K562 (cell line): Measurements from ENCODE around the gene PRDM12. TPM values are rescaled to one million over a fixed set of nuclear protein-coding genes. Genes with fewer than 3 reads are reported as not detected.
A peak's percentile ranks its signal among the peaks of the same experiment; 100 is the strongest.

Experiments used
- ATF1 ChIP-seq, 2 experiments: fragments of 450-650 bp in 1 of 2; IDR thresholded peaks; 2 replicates each; pipeline ENCODE4 v1.6.1; 2016; ENCODE audit warnings: missing compliant biosample characterization in 1 of 2, missing genetic modification characterization in 1 of 2
- BMI1 ChIP-seq: fragments of 150-350 bp; IDR thresholded peaks from 2 replicates; pipeline ENCODE4 v1.6.1; 2014; ENCODE audit warnings: low read length
- MCM7 ChIP-seq, 2 experiments: fragments of 450-650 bp; IDR thresholded peaks; 2 replicates each; pipeline ENCODE4 v1.6.1; 2016 to 2018
- NCOA2 ChIP-seq, 2 experiments: fragments of 450-650 bp; IDR thresholded peaks; 2 replicates each; pipeline ENCODE4 v1.6.1; 2018; ENCODE audit warnings: mild to moderate bottlenecking in 2 of 2, moderate library complexity in 1 of 2; ENCODE audit not compliant: partially characterized antibody in 2 of 2
- PCBP1 ChIP-seq: fragments of 200-400 bp; formaldehyde crosslinking; IDR thresholded peaks from 2 replicates; pipeline ENCODE4 v1.6.1; 2018; ENCODE audit warnings: mild to moderate bottlenecking, low read depth, low read length; ENCODE audit not compliant: poor library complexity, severe bottlenecking
- RBM22 ChIP-seq: fragments of 200-400 bp; formaldehyde crosslinking; IDR thresholded peaks from 2 replicates; pipeline ENCODE4 v1.6.1; 2018; ENCODE audit warnings: low read length, low read depth; ENCODE audit not compliant: poor library complexity, severe bottlenecking
- SIN3B ChIP-seq: fragments of 450-650 bp; IDR thresholded peaks from 2 replicates; pipeline ENCODE4 v1.6.1; 2017; ENCODE audit warnings: low read depth, mild to moderate bottlenecking, moderate library complexity
- SP1 ChIP-seq: sonication (generic); formaldehyde crosslinking; IDR thresholded peaks from 2 replicates; pipeline ENCODE4 v1.8.1; 2022; ENCODE audit warnings: mild to moderate bottlenecking, missing genetic modification reagents
- ZNF282 ChIP-seq: sonication (generic); formaldehyde crosslinking; IDR thresholded peaks from 2 replicates; pipeline ENCODE4 v1.8.1; 2023; ENCODE audit warnings: missing genetic modification reagents
- polyA plus RNA-seq, 8 experiments: library from polyadenylated mRNA; depleted of rRNA in 4 of 8; stranded (reverse) in 5 of 8; unstranded in 3 of 8; fragments of >200 nt; fragmentation: Nextera tagmentation in 2 of 8; fragmentation: Illumina TruSeq in 1 of 8; extraction: Ambion mirVana in 2 of 8; extraction: Trizol in 1 of 8; gene quantifications; 2 replicates each; pipeline versions ENCODE4 v1.2.1 to v1.2.3, GENCODE V29; 2011 to 2014; ENCODE audit warnings: inconsistent platforms in 1 of 8, missing spikeins in 1 of 8
- total RNA-seq, 7 experiments: library from RNA; depleted of rRNA in 6 of 7; stranded (reverse); fragments of >200 nt in 6 of 7; fragmentation: Illumina TruSeq in 2 of 7; extraction: Trizol in 2 of 7; gene quantifications; 2 replicates each; pipeline versions ENCODE4 v1.2.1 to v1.2.3, GENCODE V29; 2011 to 2021; ENCODE audit warnings: low replicate concordance in 1 of 7
- TF ChIP-seq, protein P1 (sequence below), 2 experiments: fragments of 450-650 bp in 1 of 2; sonication (generic) in 1 of 2; formaldehyde crosslinking in 1 of 2; IDR thresholded peaks; 2 replicates each; pipeline versions ENCODE4 v1.7.1 to v1.9.0; 2016 to 2022; ENCODE audit warnings: inconsistent platforms in 1 of 2, mild to moderate bottlenecking in 1 of 2, missing genetic modification reagents in 1 of 2
- TF ChIP-seq, protein P2 (sequence below): fragments of 450-650 bp; formaldehyde crosslinking; IDR thresholded peaks from 2 replicates; pipeline ENCODE4 v1.4.0; 2020; ENCODE audit warnings: mild to moderate bottlenecking
- TF ChIP-seq, protein P3 (sequence below): fragments of 450-650 bp; IDR thresholded peaks from 2 replicates; pipeline ENCODE4 v1.6.1; 2017; ENCODE audit warnings: mild to moderate bottlenecking, moderate library complexity
- TF ChIP-seq, protein P4 (sequence below): fragments of 250-450 bp; sonication (Bioruptor Pico); IDR thresholded peaks from 2 replicates; pipeline ENCODE4 v1.5.0; 2021

The PRDM12 gene
- total and polyA plus RNA-seq, 9 of the 15 experiments (the other 6 are each of a cell fraction or from before 2014, with no cell fraction given) = 0.04 to 0.22 (median 0.07) TPM; not detected in 3

DNA sequence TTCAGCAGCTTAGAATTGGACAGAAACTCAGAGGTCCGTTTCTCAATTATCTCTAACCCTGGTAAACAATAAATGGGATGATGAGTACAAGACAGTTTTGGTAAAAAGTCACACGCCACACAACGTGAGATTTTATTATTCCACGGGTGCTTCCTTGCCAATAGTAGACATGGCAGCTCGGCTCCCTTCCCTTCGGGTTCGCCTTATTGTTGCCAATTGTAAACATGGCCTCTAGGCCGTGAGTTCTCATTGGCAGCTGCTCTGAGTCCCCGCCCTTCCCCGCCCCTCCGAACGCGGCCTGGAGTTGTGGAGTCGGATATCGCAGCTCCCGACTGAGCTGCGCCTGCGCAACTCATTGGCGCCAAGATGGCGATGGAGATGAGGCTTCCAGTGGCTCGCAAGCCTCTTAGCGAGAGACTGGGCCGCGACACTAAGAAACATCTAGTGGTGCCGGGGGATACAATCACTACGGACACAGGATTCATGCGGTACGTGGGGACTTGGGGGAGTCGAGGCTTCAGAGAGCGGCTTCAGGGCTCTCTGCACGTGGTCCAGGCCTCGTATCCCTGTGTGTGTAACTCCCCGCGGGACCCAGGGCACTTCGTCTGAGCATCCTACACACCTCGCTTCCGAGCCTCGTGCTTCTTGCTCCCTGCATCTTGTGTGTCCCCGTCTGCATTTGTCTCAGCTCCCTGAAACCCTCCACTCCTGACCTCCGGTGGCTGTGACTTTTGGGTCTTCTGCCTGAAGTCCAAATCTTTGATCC lies 29.2 kb downstream of the PRDM12 start, which contains the start of gene EXOSC2 (continued):
- TF ChIP-seq, protein P1, sequence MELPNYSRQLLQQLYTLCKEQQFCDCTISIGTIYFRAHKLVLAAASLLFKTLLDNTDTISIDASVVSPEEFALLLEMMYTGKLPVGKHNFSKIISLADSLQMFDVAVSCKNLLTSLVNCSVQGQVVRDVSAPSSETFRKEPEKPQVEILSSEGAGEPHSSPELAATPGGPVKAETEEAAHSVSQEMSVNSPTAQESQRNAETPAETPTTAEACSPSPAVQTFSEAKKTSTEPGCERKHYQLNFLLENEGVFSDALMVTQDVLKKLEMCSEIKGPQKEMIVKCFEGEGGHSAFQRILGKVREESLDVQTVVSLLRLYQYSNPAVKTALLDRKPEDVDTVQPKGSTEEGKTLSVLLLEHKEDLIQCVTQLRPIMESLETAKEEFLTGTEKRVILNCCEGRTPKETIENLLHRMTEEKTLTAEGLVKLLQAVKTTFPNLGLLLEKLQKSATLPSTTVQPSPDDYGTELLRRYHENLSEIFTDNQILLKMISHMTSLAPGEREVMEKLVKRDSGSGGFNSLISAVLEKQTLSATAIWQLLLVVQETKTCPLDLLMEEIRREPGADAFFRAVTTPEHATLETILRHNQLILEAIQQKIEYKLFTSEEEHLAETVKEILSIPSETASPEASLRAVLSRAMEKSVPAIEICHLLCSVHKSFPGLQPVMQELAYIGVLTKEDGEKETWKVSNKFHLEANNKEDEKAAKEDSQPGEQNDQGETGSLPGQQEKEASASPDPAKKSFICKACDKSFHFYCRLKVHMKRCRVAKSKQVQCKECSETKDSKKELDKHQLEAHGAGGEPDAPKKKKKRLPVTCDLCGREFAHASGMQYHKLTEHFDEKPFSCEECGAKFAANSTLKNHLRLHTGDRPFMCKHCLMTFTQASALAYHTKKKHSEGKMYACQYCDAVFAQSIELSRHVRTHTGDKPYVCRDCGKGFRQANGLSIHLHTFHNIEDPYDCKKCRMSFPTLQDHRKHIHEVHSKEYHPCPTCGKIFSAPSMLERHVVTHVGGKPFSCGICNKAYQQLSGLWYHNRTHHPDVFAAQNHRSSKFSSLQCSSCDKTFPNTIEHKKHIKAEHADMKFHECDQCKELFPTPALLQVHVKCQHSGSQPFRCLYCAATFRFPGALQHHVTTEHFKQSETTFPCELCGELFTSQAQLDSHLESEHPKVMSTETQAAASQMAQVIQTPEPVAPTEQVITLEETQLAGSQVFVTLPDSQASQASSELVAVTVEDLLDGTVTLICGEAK (IDR thresholded peaks at IDR 0.05) = peak; percentile 62
- TF ChIP-seq, protein P1 (CRISPR knock-in tag; IDR thresholded peaks at IDR 0.05) = no peak
- TF ChIP-seq ATF1 (CRISPR knock-in tag; IDR thresholded peaks at IDR 0.05) = no peak
- peak; percentile 49 for TF ChIP-seq ATF1 (tag; IDR thresholded peaks at IDR 0.05)
- no peak for TF ChIP-seq ZNF282 (CRISPR knock-in tag)
- TF ChIP-seq, protein P2, sequence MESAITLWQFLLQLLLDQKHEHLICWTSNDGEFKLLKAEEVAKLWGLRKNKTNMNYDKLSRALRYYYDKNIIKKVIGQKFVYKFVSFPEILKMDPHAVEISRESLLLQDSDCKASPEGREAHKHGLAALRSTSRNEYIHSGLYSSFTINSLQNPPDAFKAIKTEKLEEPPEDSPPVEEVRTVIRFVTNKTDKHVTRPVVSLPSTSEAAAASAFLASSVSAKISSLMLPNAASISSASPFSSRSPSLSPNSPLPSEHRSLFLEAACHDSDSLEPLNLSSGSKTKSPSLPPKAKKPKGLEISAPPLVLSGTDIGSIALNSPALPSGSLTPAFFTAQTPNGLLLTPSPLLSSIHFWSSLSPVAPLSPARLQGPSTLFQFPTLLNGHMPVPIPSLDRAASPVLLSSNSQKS = no peak
- TF ChIP-seq NCOA2 (IDR thresholded peaks at IDR 0.05; ENCODE audit: partially characterized antibody in 2 of 2) = no peak
- TF ChIP-seq, protein P3, sequence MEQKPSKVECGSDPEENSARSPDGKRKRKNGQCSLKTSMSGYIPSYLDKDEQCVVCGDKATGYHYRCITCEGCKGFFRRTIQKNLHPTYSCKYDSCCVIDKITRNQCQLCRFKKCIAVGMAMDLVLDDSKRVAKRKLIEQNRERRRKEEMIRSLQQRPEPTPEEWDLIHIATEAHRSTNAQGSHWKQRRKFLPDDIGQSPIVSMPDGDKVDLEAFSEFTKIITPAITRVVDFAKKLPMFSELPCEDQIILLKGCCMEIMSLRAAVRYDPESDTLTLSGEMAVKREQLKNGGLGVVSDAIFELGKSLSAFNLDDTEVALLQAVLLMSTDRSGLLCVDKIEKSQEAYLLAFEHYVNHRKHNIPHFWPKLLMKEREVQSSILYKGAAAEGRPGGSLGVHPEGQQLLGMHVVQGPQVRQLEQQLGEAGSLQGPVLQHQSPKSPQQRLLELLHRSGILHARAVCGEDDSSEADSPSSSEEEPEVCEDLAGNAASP = no peak
- TF ChIP-seq, protein P4, sequence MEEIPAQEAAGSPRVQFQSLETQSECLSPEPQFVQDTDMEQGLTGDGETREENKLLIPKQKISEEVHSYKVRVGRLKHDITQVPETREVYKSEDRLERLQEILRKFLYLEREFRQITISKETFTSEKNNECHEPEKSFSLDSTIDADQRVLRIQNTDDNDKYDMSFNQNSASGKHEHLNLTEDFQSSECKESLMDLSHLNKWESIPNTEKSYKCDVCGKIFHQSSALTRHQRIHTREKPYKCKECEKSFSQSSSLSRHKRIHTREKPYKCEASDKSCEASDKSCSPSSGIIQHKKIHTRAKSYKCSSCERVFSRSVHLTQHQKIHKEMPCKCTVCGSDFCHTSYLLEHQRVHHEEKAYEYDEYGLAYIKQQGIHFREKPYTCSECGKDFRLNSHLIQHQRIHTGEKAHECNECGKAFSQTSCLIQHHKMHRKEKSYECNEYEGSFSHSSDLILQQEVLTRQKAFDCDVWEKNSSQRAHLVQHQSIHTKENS (CRISPR knock-in tag) = no peak
- peak; percentile 62 for TF ChIP-seq SP1 (CRISPR knock-in tag)
- TF ChIP-seq RBM22 = no peak
- TF ChIP-seq SIN3B = peak; percentile 91
- TF ChIP-seq PCBP1 = no peak
- TF ChIP-seq MCM7 (IDR thresholded peaks at IDR 0.05) = no peak
- no peak for TF ChIP-seq BMI1
